HG03575 (cell line): ENCODE results near the gene SPDYE6.

Source experiments
- ATAC-seq: cut with Tn5 transposase; IDR thresholded peaks from one replicate; pipeline ENCODE4 v1.9.1; 2021; ENCODE audit not compliant: unreplicated experiment, insufficient number of reproducible peaks, low FRiP score; ENCODE audit errors: extremely low read depth

Gene SPDYE6

GRCh38 chr7:102296514-102296913 is 59.7 kb downstream of the SPDYE6 start:
- no peak for ATAC-seq

GRCh38 chr7:102296179-102296438 is 60.1 kb downstream of the SPDYE6 start:
- no peak for ATAC-seq
